Smooth muscle cell of the umbilical artery (primary cell): ENCODE data around the gene COPS7B. TPM values are rescaled to one million over a fixed set of nuclear protein-coding genes. Genes with fewer than 3 reads are reported as not detected.

Experiments
- total RNA-seq: library from RNA; depleted of rRNA; stranded (reverse); fragments of >200 nt; gene quantifications from 2 replicates; pipeline ENCODE4 v1.2.3, GENCODE V29; 2014

COPS7B gene
- total RNA-seq, result 17.2 and 19.1 TPM in 2 replicates

DNA sequence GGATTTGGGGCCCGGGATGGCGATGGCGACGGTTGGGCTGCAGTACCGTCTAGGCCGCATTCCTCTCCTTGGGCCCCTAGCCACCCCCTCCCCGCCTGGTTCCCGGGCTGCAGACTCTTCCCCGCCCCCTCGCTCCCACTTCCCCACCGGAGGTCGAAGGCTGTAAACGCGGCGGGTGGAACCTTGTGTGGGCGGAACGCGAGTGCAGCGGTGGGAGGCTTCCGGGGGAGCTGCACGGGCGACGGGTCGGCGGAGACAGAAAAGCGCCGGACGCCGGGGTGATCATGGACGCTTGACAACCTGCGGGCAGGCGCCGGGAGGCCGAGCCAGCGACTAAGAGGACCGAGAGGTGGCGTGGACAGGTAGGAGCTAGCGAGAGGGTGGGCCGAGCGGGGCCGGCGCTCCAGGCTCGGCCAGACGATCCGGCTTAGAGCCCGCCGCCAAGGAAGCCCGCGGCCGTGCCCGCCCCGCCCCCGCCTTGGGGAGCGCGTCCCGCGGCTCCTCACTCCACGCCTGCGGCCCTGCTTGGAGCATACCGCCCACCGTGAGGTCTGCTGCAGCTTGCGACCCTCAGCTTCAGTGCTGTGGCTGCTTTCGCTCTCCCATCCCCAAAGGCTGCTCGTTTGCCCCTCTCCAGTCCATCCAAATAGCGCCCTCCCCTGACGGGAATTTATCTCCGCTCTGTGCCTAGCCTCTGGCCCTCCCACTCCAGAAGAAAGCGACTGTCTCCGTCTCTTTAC, at the start of gene COPS7B:
COPS7B (plus strand) TSS at position 269 of the 740 bp plus-strand sequence. CDS start 2,126 bp downstream, outside the sequence.

DNA sequence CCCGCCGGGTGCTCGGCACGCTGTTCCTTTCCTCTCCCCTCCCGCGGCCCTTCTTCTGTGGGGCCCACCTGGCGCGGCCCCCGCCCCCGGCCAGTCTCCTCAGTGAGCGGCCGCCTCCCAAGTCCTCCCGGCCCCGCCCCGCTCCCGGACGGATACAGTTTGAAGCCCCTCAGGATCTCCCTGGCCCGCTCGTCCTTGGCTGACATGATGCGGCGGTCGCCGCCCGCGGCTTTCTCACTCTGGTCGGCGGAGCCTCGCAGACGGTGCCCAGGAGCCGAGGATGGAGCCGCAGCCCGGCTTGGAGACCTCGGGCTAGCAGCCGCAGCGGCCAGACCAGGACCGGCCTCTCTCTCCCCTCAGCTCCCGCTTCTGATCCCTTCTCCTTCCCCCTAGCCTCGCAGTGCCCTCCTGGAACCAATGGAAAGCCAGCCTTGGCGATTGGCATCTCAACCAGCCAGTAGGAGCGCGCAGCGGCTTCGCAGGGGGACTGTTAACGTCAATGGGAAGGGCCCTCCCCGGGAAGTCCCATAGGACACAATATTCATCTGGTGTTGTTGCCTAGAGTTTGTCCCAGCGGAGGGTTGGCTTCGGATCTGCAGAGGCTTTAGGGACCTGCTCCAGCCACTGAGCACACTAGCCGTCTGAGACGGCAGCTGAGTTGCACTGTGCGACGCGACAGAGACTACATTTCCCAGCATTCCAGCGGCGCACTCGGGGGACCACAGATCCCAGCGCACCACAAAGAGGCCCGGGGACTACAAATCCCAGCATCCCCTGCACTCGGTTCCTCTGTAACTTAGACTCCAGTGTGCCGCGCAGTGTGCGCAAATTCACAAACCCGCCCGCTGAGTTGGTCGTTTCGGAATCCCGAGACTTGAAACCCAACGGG, 5.1 kb upstream of the COPS7B start, which contains the start of gene PDE6D:
PDE6D (minus strand) TSS at position 374 of the 889 bp plus-strand sequence; CDS start at position 206, 168 bp downstream.

Other genes starting within 250 kb of the COPS7B start
- gene TEX44, start 193.6 kb upstream of the COPS7B start, total RNA-seq, result not detected in 2 replicates
- 453 and 665 TPM in 2 replicates for gene PTMA, start 77.9 kb upstream of the COPS7B start, total RNA-seq
- 15.7 and 19.8 TPM in 2 replicates for gene PDE6D, start 5.2 kb upstream of the COPS7B start, total RNA-seq
- not detected in 2 replicates for gene NPPC, start 140.0 kb downstream of the COPS7B start, total RNA-seq
- 20.8 and 21.4 TPM in 2 replicates for gene DIS3L2, start 175.3 kb downstream of the COPS7B start, total RNA-seq